ENCODE data around the gene MARF1.
A peak's percentile ranks its signal among the peaks of the same experiment; 100 is the strongest.
"Not testable (repeated sequence)": the region's sequence is repeated elsewhere in the genome, so short reads cannot be mapped to it uniquely, and the experiment has no call there.

Gene MARF1

DNA sequence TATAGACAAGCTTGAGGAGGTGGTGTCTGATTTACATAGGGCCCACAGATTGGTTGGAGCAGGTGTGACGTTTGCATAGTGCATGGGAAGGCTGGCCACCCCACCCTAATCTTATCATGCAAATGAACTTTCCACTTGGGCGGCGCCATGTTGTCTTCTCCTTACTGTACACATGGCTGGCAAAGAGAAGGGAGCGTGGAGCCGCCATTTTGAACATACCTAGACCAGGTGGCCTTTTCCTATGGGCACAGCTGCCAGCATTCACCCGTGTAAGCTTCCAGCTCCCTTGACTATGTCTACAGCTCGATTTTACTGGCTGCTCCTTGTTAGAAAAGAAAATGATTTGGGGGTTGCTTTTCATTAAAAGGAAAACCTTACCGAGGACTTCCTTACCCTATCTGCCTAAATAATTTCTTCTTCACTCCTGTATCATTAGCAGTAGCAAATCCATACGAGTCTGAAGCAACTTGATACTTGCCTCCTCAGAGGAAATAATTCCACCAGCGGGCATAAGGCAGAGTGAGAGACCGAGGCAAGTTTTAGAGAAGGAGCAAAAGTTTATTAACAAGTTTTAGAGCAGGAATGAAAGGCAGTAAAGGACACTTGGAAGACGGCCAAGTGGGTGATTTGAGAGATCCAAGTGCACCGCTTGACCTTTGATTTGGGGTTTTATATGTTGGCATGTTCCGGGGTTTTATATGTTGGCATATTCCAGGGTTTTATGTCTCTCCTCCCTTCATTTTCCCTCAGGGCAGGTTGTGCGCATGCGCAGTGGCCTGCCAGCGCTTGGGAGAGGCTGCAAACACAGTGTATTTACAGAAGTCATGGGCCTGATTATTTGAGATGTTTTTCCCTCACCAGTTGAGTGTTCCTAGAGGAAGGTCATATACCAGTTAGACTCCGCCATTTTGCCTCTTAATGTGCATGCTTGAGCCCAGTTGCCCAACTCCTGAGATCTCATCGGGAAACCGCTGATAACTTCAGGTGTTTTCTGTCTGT lies 65.7 kb downstream of the MARF1 start:
- in situ Hi-C loops (cut with HindIII; ENCODE audit: low pct_unique_long_range_greater_than_20kb, low sequenced_read_pairs) = no loop called here
- TF ChIP-seq JUND (IDR thresholded peaks at IDR 0.05; ENCODE audit: low read depth) = no peak
- DNase-seq (ENCODE audit: low read depth in 1 of 2, low spot score in 1 of 2) = peak; percentile 27 to 99

DNA sequence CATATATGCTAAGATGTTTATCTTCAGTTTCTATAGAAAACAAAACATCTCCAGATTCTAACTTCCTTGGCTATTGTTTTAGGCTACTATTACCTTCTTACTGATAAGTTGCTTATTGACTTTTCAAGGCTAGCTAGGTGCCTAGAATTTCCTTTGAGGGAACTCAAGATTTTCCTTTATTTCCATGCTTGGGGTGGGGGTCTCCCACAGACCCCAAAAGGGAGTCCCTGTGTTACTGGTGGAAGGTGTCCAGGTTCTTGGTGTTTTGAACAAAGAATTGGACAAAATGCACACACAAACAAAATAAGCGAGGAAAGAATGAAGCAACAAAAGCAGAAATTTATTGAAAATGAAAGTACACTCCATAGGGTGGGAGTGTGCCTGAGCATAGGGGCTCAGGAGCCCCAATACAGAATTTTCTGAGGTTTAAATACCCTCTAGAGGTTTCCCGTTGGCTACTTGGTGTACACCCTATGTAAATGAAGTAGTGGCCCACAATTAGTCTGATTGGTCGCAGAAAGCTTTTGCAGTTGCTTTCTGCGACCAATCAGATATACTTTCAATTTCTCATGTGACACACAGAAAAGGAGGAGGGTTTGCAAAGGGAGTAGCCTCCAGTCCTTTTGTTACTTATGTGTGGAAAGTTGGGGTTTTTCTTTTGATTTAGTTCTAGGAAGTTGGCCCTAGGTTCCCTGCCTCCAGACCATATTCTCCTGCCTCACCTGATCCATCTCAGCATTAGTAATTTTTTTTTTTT lies 67.5 kb downstream of the MARF1 start:
- TF ChIP-seq JUND (IDR thresholded peaks at IDR 0.05; ENCODE audit: low read depth) = no peak
- in situ Hi-C loops (cut with HindIII; ENCODE audit: low pct_unique_long_range_greater_than_20kb, low sequenced_read_pairs) = no loop called here
- DNase-seq (ENCODE audit: low read depth in 1 of 2, low spot score in 1 of 2) = peak in 1 of 2 experiments; percentile 87

DNA sequence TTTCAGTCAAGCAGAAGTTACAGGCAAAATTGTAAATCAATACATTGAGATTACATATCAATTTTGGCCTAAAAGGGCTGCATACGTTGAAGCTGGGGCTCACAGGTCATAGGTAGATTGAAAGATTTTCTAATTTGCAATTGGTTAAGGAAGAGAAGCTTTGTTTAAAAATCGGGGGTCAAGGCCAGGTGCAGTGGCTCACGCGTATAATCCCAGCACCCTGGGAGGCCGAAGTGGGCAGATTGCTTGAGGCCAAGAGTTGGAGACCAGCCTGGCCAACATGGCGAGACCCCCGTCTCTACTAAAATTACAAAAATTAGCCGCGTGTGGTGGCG lies 68.4 kb downstream of the MARF1 start:
- no peak for TF ChIP-seq JUND (IDR thresholded peaks at IDR 0.05; ENCODE audit: low read depth)
- in situ Hi-C loops (cut with HindIII; ENCODE audit: low pct_unique_long_range_greater_than_20kb, low sequenced_read_pairs) = no loop called here
- no peak for DNase-seq (ENCODE audit: low read depth in 1 of 2, low spot score in 1 of 2)

DNA sequence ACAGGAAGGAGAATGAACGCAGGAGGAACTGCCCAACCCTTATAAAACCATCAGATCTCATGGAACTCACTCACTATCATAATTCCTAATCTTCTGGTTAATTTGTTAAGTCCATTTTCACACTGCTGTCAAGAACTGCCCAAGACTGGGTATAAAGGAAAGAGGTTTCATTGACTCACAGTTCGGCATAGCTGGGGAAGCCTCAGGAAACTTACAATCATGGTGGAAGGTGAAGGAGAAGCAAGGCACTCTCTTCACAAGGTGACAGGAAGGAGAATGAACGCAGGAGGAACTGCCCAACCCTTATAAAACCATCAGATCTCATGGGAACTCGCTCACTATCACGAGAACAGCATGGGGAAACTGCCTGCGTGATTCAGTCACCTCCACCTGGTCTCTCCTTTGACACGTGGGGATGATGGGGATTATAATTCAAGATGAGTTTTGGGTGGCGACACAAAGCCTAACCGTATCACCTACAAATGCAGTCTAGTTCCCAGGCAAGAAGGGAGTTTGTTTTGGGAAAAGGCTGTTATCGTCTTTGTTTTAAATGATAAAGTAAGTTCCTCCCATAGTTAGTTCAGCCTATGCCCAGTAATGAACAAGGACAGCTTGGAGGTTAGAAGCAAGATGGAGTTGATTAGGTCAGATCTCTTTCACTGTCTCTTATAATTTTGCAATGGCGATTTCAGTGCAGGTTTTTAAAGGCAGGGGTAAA lies 68.9 kb downstream of the MARF1 start:
- in situ Hi-C loops (cut with HindIII; ENCODE audit: low pct_unique_long_range_greater_than_20kb, low sequenced_read_pairs); DNase-seq (ENCODE audit: low read depth in 1 of 2, low spot score in 1 of 2): not testable (repeated sequence)

DNA sequence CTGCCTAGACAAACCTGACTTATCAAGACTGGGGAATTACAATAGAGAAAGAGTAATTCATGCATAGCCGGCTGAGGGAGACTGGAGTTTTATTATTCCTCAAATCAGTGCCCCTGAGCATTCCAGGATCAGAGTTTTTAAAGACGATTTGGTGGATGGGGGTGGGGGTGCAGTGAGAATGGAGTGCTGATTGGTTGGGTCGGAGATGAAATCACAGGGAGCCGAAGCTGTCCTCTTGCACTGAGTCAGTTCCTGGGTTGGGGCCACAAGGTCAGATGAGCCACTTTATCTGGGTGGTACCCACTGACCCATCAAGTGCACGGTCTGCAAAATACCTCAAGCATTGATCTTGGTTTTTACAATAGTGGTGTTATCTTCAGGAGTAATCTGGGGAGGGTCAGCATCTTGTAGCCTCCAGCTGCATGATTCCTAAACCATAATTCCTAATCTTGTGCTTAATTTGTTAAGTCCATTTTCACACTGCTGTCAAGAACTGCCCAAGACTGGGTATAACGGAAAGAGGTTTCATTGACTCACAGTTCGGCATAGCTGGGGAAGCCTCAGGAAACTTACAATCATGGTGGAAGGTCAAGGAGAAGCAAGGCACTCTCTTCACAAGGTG lies 69.6 kb downstream of the MARF1 start:
- no peak for TF ChIP-seq JUND (IDR thresholded peaks at IDR 0.05; ENCODE audit: low read depth)
- in situ Hi-C loops (cut with HindIII; ENCODE audit: low pct_unique_long_range_greater_than_20kb, low sequenced_read_pairs) = no loop called here
- DNase-seq (ENCODE audit: low read depth in 1 of 2, low spot score in 1 of 2) = no peak

DNA sequence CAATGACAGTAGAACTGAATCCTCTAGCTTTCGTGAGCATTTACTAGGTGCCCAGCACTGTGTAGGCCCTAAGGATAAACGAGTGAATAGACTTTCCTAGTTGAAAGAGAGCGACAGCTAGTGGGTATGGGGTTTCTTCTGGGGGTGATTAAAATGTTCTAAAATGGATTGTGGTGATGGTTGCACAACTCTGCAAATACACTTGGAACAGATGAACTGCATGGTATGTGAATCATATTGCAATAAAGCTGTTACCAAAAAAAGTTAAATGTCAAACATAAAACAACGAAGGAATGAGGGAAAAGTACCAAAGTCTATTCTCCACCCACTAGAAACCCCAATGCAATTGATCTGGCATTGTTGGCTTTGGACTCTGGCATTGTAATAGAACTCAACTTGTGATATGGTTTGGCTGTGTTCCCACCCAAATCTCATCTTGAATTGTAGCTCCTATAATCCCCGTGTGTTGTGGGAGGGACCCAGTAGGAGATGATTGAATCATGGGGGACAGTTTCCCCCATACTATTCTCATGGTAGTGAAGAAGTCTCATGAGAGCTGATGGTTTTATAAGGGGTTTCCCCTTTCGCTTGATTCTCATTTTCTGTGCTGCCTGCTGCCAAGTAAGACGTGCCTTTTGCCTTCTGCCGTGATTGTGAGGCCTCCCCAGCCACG lies 70.5 kb downstream of the MARF1 start:
- in situ Hi-C loops (cut with HindIII; ENCODE audit: low pct_unique_long_range_greater_than_20kb, low sequenced_read_pairs) = no loop called here
- no peak for TF ChIP-seq JUND (IDR thresholded peaks at IDR 0.05; ENCODE audit: low read depth)
- DNase-seq (ENCODE audit: low read depth in 1 of 2, low spot score in 1 of 2) = no peak

DNA sequence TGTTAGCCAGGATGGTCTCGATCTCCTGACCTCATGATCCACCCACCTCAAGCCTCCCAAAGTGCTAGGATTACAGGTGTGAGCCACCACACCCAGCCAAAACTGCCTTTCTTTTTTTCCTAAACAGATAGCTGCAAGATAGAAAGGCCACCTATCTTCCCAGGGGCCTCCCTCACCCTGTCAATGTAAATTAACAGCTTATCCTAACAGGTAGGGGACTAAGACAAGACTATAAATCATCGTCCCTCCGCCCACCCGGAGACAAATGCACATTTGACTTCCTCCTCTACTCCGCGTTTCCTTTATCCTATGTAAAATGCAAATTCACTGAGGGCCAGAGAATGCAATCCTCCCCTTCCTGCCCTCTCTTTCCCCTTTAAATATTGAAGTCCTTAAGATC lies 71.4 kb downstream of the MARF1 start:
- no peak for DNase-seq (ENCODE audit: low read depth in 1 of 2, low spot score in 1 of 2)
- TF ChIP-seq JUND (IDR thresholded peaks at IDR 0.05; ENCODE audit: low read depth) = no peak
- in situ Hi-C loops (cut with HindIII; ENCODE audit: low pct_unique_long_range_greater_than_20kb, low sequenced_read_pairs) = no loop called here

DNA sequence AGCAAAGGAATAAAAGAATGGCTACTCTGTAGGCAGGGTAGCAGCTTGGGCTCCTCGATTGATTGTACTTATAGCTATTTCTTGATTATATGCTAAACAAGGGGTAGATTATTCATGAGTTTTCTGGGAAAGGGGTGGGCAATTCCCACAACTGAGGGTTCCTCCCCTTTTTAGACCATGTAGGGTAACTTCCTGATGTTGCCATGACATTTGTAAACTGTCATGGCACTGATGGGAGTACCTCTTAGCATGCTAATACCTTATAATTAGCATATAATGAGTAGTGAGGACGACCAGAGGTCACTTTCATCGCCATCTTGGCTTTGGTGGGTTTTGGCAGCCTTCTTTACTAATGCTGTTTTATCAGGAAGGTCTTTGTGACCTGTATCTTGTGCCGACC lies 72.3 kb downstream of the MARF1 start:
- in situ Hi-C loops (cut with HindIII; ENCODE audit: low pct_unique_long_range_greater_than_20kb, low sequenced_read_pairs); DNase-seq (ENCODE audit: low read depth in 1 of 2, low spot score in 1 of 2): not testable (repeated sequence)

DNA sequence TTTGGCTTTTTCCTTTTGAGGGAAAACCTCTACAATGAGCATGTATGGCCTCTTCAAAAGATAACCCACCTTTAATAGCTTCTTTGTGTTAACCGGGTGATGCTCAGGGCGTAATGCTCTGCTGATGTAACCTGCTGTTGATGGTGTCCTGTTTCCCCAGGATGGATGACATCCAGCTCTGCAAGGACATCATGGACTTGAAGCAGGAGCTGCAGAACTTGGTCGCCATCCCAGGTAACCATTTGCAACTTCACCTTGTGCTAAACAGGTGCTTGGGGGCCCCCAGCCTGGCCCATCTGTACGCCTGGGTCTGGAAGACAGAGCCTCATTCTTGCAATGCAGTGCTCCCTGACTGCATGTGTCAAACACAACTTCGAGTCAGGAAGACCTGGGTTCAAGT lies 75.1 kb downstream of the MARF1 start:
- no peak for TF ChIP-seq JUND (IDR thresholded peaks at IDR 0.05; ENCODE audit: low read depth)
- in situ Hi-C loops (cut with HindIII; ENCODE audit: low pct_unique_long_range_greater_than_20kb, low sequenced_read_pairs) = no loop called here
- DNase-seq (ENCODE audit: low read depth in 1 of 2, low spot score in 1 of 2) = no peak

DNA sequence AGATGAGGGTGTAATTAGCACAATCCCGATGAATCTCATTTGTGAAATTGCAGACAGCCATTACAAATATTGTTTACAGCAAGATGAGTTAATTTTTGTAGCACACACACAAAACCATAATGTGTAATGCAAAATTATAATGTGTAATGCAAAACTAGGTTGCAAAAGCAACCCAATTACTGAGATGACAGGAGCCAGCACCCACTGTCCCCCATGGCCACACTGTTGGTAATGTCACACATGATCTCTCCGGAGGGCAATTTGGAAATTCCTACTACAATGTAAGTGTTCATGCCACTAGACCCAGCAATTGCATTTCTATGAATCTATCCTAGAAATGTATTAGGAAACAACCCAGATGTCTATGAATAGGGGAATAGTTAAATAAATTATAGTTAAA lies 76.9 kb downstream of the MARF1 start:
- no peak for TF ChIP-seq JUND (IDR thresholded peaks at IDR 0.05; ENCODE audit: low read depth)
- in situ Hi-C loops (cut with HindIII; ENCODE audit: low pct_unique_long_range_greater_than_20kb, low sequenced_read_pairs) = no loop called here
- DNase-seq (ENCODE audit: low read depth in 1 of 2, low spot score in 1 of 2) = no peak

DNA sequence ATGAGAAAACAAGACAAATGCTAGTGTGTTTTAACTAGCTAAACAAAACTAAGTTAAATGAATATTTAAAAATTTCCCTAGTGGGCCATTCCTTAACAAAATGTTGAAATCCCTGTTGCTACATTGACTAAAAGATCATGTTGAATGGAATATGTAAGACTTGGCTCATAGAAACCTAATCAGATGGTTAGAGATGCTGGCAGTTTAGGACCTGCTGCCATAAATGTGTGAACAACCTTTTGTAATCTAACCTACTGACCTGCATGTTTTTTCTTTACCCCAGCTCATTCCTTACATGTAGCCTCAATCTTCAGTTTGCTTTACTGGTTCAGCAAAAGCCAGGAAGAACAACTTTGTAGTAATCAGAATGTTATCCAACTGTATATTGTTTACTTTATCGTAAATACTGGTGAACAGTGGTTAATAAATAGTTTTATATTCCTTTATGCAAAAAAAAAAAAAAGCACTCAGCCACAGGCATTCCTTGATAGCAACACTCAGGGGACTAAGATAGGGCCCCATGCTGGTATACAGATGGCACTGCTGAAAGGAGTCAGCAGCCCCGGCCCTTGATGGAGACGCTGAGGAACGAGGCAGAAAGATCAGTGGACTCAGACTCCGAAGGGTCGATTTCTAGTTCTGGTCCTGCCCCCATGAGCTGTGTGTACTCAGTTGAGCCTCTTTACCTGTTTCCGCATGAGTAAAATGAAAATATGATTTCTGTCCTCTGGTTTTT lies 78.2 kb downstream of the MARF1 start:
- DNase-seq (ENCODE audit: low read depth in 1 of 2, low spot score in 1 of 2) = no peak
- in situ Hi-C loops (cut with HindIII; ENCODE audit: low pct_unique_long_range_greater_than_20kb, low sequenced_read_pairs) = no loop called here
- TF ChIP-seq JUND (IDR thresholded peaks at IDR 0.05; ENCODE audit: low read depth) = no peak

All from T47D (cell line).